ENCODE results near the gene IFI35.

DNA sequence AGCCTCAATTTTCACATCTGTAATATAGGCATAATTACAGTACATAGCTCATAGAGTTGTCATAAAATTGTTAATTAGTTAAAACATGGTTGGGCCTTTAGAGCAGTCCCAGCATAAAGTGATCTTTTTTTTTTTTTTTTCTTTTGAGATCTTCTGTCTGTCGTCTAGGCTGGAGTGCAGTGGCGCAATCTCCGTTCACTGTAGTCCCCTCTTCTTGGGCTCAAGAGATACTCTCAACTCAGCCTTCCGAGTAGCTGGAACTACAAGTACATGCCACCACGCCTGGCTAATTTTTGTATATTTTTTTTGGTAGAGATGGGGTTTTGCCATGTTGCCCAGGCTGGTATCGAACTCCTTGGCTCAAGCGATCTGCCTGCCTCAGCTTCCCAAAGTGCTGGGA, 49.5 kb downstream of the IFI35 start:
- TF ChIP-seq, protein P1, sequence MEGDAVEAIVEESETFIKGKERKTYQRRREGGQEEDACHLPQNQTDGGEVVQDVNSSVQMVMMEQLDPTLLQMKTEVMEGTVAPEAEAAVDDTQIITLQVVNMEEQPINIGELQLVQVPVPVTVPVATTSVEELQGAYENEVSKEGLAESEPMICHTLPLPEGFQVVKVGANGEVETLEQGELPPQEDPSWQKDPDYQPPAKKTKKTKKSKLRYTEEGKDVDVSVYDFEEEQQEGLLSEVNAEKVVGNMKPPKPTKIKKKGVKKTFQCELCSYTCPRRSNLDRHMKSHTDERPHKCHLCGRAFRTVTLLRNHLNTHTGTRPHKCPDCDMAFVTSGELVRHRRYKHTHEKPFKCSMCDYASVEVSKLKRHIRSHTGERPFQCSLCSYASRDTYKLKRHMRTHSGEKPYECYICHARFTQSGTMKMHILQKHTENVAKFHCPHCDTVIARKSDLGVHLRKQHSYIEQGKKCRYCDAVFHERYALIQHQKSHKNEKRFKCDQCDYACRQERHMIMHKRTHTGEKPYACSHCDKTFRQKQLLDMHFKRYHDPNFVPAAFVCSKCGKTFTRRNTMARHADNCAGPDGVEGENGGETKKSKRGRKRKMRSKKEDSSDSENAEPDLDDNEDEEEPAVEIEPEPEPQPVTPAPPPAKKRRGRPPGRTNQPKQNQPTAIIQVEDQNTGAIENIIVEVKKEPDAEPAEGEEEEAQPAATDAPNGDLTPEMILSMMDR (IDR thresholded peaks at IDR 0.05): no peak
- TF ChIP-seq EP300 (IDR thresholded peaks at IDR 0.05): no peak
- no peak for TF ChIP-seq POLR2A (IDR thresholded peaks at IDR 0.05)
